Measurements from ENCODE around the gene SCGN. TPM values are rescaled to one million over a fixed set of nuclear protein-coding genes. Genes with fewer than 3 reads are reported as not detected.

The SCGN gene
- polyA plus RNA-seq, 1 donor (not counting 4 experiments of a cell fraction or from before 2014, with no cell fraction given) = not detected

DNA sequence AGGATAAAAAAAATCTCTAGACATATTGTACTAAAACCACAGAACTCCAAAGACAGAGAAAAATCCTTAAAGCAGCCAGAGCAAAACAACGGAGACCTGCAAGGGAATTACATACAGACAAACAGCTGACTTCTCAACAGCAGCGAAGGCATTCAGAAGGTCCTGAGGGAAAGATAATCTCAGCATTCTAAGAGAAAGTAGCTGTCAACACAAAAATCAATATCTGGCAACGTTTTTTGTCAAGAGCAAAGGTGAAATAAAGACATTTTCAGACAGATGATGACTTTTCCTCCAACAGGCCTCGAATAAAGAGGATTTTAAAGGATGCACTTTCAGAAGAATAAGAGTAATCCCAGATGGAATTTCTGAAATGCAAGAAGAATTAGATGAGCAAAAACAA lies 6.1 kb upstream of the SCGN start:
- no peaks in the 10 kb centered on the region for H3K36me3 ChIP-seq (ENCODE audit: control insufficient read depth in 2 of 2, extremely low read depth in 1 of 2, insufficient read depth in 2 of 2, low read length in 2 of 2)
- no peaks in the 10 kb centered on the region for H3K79me2 ChIP-seq (ENCODE audit: control insufficient read depth, insufficient read depth, low read length)
- H3K9me3 ChIP-seq (ENCODE audit: control insufficient read depth, low read depth, low read length) = no peaks in the 10 kb centered on the region
- TF ChIP-seq, protein P1, sequence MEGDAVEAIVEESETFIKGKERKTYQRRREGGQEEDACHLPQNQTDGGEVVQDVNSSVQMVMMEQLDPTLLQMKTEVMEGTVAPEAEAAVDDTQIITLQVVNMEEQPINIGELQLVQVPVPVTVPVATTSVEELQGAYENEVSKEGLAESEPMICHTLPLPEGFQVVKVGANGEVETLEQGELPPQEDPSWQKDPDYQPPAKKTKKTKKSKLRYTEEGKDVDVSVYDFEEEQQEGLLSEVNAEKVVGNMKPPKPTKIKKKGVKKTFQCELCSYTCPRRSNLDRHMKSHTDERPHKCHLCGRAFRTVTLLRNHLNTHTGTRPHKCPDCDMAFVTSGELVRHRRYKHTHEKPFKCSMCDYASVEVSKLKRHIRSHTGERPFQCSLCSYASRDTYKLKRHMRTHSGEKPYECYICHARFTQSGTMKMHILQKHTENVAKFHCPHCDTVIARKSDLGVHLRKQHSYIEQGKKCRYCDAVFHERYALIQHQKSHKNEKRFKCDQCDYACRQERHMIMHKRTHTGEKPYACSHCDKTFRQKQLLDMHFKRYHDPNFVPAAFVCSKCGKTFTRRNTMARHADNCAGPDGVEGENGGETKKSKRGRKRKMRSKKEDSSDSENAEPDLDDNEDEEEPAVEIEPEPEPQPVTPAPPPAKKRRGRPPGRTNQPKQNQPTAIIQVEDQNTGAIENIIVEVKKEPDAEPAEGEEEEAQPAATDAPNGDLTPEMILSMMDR (optimal IDR thresholded peaks at IDR 0.05 in 1 of 3, IDR thresholded peaks at IDR 0.05 in 1 of 3, conservative IDR thresholded peaks at IDR 0.05 in 1 of 3; ENCODE audit: extremely low read depth in 1 of 3, insufficient read depth in 2 of 3, low read length in 3 of 3) = no peak
- TF ChIP-seq EZH2 (IDR thresholded peaks at IDR 0.05; ENCODE audit: low read length) = no peak
- no peak overlapping the region for H3K4me2 ChIP-seq (ENCODE audit: control insufficient read depth, extremely low read depth, insufficient read depth, low read depth, low read length)
- no peaks in the 10 kb centered on the region for H4K20me1 ChIP-seq (ENCODE audit: control insufficient read depth, extremely low read depth, insufficient read depth, low read length)
- H2AFZ ChIP-seq (ENCODE audit: control insufficient read depth, low read length) = no peak overlapping the region
- DNase-seq (ENCODE audit: low read depth, low spot score) (no peak), FAIRE-seq (no peak)
- no peak overlapping the region for H3K9ac ChIP-seq (ENCODE audit: control insufficient read depth, extremely low read depth, insufficient read depth, low read length)
- no peak overlapping the region for H3K4me3 ChIP-seq (ENCODE audit: control insufficient read depth in 2 of 3, extremely low read depth in 1 of 3, insufficient read depth in 2 of 3, low read depth in 1 of 3, low read length in 3 of 3)
- no peaks in the 10 kb centered on the region for H3K9me1 ChIP-seq (ENCODE audit: control insufficient read depth, extremely low read depth, insufficient read depth, low read length)
- H3K27me3 ChIP-seq (ENCODE audit: control insufficient read depth, extremely low read depth, insufficient read depth, low read length) = peaks cover 7% of the 10 kb centered on the region
- no peak overlapping the region for H3K27ac ChIP-seq (ENCODE audit: control insufficient read depth, insufficient read depth, low read length)
- H3K4me1 ChIP-seq (ENCODE audit: control insufficient read depth, extremely low read depth, insufficient read depth, low read length) = no peaks in the 10 kb centered on the region
- dilution Hi-C loops (cut with MboI; ENCODE audit: extremely low pct_ligation_motif_present, low sequenced_read_pairs) = no loop called here

DNA sequence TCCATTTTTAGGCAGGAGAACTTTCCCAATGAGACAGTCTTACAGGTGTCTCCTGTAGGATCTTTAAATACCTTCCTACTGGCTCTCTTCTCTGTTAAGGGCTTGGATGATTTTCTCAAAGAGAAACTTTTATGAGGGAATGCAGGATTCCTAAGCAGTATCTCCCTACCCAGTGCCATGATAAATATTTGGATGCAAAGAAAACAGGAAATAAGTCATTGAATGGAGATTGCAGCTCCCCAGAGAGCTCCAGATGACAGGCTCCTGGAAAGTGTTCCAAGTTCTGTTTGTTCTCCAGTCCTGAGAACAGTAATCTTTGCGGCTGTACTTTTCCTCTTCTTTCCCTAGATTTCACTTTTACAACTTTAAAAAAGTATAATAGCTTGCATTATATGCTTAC lies 2.4 kb upstream of the SCGN start:
- H3K9me3 ChIP-seq (ENCODE audit: control insufficient read depth, low read depth, low read length) = no peaks in the 10 kb centered on the region
- FAIRE-seq (no peak), DNase-seq (ENCODE audit: low read depth, low spot score) (no peak)
- H3K9me1 ChIP-seq (ENCODE audit: control insufficient read depth, extremely low read depth, insufficient read depth, low read length) = no peaks in the 10 kb centered on the region
- H3K4me3 ChIP-seq (ENCODE audit: control insufficient read depth in 2 of 3, extremely low read depth in 1 of 3, insufficient read depth in 2 of 3, low read depth in 1 of 3, low read length in 3 of 3) = no peak overlapping the region
- no peaks in the 10 kb centered on the region for H3K36me3 ChIP-seq (ENCODE audit: control insufficient read depth in 2 of 2, extremely low read depth in 1 of 2, insufficient read depth in 2 of 2, low read length in 2 of 2)
- H3K27me3 ChIP-seq (ENCODE audit: control insufficient read depth, extremely low read depth, insufficient read depth, low read length) = peaks cover 13% of the 10 kb centered on the region
- H3K4me1 ChIP-seq (ENCODE audit: control insufficient read depth, extremely low read depth, insufficient read depth, low read length) = no peaks in the 10 kb centered on the region
- H3K4me2 ChIP-seq (ENCODE audit: control insufficient read depth, extremely low read depth, insufficient read depth, low read depth, low read length) = no peak overlapping the region
- H3K9ac ChIP-seq (ENCODE audit: control insufficient read depth, extremely low read depth, insufficient read depth, low read length) = no peak overlapping the region
- H2AFZ ChIP-seq (ENCODE audit: control insufficient read depth, low read length) = no peak overlapping the region
- no peak overlapping the region for H3K27ac ChIP-seq (ENCODE audit: control insufficient read depth, insufficient read depth, low read length)
- TF ChIP-seq, protein P1 (optimal IDR thresholded peaks at IDR 0.05 in 1 of 3, IDR thresholded peaks at IDR 0.05 in 1 of 3, conservative IDR thresholded peaks at IDR 0.05 in 1 of 3; ENCODE audit: extremely low read depth in 1 of 3, insufficient read depth in 2 of 3, low read length in 3 of 3) = no peak
- TF ChIP-seq EZH2 (IDR thresholded peaks at IDR 0.05; ENCODE audit: low read length) = no peak
- H3K79me2 ChIP-seq (ENCODE audit: control insufficient read depth, insufficient read depth, low read length) = no peaks in the 10 kb centered on the region
- dilution Hi-C loops (cut with MboI; ENCODE audit: extremely low pct_ligation_motif_present, low sequenced_read_pairs) = no loop called here
- no peaks in the 10 kb centered on the region for H4K20me1 ChIP-seq (ENCODE audit: control insufficient read depth, extremely low read depth, insufficient read depth, low read length)
